ENCODE measurements around the gene GALP.
"Not testable (repeated sequence)": the region's sequence is repeated elsewhere in the genome, so short reads cannot be mapped to it uniquely, and the experiment has no call there.

The GALP gene

DNA sequence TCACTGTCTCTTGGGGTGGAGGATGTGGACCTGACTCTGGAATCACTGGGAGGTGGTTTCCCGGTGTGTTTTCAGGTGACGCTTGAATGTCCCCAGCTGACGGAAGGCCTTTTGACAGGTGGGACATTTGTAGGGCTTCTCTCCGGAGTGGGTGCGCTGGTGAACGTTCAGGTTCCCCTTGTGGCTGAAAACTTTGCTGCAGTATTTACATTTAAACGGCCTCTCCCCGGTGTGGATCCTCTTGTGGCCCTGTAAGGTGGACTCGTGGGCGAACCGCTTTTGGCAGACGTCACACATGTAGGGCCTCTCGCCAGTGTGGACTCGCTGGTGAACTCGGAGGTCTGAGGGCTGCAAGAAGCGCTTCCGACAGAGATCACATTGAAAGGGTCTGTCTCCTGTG lies 14.0 kb downstream of the GALP start:
- intact Hi-C loops (cut with micrococcal nuclease) = no loop called here
- Mint-ChIP-seq H3K36me3 (ENCODE audit: low read depth) (no peaks in the 10 kb centered on the region), H3K4me3 (no peak overlapping the region), H3K4me1 (ENCODE audit: low read depth) (no peaks in the 10 kb centered on the region), H3K27ac (no peak overlapping the region), H3K27me3 (no peaks in the 10 kb centered on the region), H3K9me3 (no peaks in the 10 kb centered on the region)

DNA sequence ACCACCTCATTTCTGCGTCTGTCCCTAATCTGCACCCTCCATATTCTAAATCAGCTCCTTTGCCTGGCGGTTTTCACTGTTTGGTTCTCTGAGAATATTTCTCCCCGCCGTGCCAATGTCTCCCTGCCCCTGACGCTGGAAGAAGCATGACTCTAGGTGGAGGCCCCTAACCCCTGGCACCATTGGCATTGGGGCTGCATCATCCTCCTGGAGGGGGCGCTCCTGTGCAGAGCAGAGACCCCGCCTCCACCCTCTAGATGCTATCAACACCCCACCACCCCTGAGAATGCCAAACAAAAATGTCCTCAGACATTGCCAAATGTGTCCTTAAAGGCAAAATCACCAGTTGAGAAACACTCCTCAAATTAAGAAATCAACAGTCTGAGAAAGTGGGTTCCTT lies 15.3 kb downstream of the GALP start:
- no peaks in the 10 kb centered on the region for H3K27me3 Mint-ChIP-seq
- intact Hi-C loops (cut with micrococcal nuclease) = no loop called here
- H3K36me3 Mint-ChIP-seq (ENCODE audit: low read depth) = no peaks in the 10 kb centered on the region
- H3K4me1 Mint-ChIP-seq (ENCODE audit: low read depth) = no peaks in the 10 kb centered on the region
- H3K9me3 Mint-ChIP-seq = no peaks in the 10 kb centered on the region
- H3K4me3 Mint-ChIP-seq = no peak overlapping the region
- no peak overlapping the region for H3K27ac Mint-ChIP-seq

DNA sequence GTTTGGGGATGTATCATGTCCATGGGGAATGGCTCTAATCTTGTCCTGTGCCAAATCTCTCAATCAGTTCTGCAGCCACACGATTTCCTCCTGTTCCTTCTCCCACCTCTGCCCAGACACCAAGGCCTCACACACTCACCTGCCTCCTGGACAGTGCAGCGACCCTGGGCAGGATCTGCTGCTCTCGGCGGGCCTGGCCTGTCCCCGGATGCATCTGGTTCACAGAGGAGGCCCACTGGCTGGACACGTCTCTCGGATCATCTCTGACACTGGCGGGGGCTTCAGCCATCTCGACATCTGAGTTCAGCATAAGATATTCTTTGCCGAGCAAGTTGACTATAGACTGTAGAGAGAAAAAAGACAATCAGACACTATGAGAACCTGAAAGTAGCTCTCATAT lies 15.9 kb downstream of the GALP start:
- Mint-ChIP-seq H3K4me1 (ENCODE audit: low read depth) (no peaks in the 10 kb centered on the region), H3K36me3 (ENCODE audit: low read depth) (no peaks in the 10 kb centered on the region), H3K27me3 (no peaks in the 10 kb centered on the region), H3K9me3 (no peaks in the 10 kb centered on the region), H3K4me3 (no peak overlapping the region), H3K27ac (no peak overlapping the region)
- intact Hi-C loops (cut with micrococcal nuclease) = no loop called here

DNA sequence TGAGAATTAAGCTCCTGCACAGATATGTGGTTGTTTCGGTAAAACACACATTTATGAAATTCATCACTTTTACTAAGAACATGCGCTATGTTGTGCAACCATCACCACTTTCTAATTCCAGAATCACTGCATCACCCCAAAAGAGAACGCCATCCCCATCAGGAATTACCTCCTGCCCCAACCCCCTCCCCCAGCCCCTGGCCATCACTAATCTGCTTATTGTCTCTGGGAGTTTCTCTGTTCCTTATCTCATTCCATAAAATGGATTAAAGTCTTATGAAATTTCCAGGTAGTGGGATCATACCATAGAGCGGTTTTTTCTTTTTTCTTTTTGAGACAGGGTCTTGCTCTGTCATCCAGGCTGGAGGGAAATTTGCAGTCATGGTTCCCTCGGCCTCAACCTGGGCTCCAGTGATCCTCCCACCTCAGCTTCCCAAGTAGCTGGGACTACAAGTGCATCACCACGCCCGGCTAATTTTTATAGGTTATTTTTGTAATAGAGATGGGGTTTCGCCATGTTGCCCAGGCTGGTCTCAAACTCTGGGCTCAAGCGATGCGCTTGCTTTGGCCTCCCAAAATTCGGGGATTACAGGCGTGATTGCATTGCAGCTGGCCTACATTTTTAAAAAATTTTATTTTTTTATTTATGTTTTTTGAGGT lies 18.3 kb downstream of the GALP start:
- Mint-ChIP-seq H3K27me3 (no peaks in the 10 kb centered on the region), H3K4me3 (no peak overlapping the region), H3K4me1 (ENCODE audit: low read depth) (no peaks in the 10 kb centered on the region), H3K9me3 (no peaks in the 10 kb centered on the region), H3K36me3 (ENCODE audit: low read depth) (no peaks in the 10 kb centered on the region), H3K27ac (no peak overlapping the region)
- intact Hi-C loops (cut with micrococcal nuclease) = no loop called here

DNA sequence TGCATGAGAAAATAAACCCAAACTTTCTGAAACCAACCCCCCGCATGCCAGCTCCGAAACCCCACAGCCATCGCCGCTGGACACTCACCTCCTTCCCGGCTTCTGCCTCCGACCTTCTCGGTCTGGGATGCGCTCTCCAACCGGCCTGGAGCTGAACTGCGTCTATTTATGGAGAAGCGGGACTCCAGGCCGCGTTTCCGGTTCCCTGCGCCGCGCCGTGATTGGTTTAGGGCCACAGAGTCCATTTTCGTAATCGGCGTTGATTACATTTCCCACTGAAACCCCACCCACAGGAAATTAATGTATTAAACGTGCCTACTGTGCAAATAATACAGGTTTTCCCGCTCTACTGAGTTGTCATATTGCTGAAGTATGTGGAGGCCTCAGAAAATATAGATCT lies 21.8 kb downstream of the GALP start, which contains the start of gene ZSCAN5B:
ZSCAN5B (minus strand) TSS at position 138 of the 400 bp plus-strand sequence. CDS start 4,731 bp downstream, outside the sequence.
- H3K4me3 Mint-ChIP-seq; H3K27me3 Mint-ChIP-seq; H3K4me1 Mint-ChIP-seq (ENCODE audit: low read depth); H3K36me3 Mint-ChIP-seq (ENCODE audit: low read depth); H3K9me3 Mint-ChIP-seq; intact Hi-C loops (cut with micrococcal nuclease); H3K27ac Mint-ChIP-seq: not testable (repeated sequence)

DNA sequence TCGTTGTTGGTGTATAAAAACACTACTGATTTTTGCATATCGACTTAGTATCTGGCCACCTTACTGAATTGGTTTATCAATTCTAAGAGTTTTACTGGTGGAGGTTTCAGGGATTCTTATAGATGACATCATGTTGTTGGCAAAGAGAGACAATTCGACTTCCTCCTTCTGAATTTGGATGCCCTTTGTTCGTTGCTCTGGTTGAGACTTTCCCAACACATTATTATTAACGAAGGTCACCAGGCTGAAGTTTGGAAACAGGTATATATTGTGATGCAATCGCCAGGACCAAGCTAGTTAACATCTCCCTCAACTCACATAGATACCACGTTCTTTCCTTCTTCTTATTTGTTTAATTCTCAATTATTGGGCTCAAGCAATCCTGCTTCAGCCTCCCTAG lies 23.9 kb downstream of the GALP start:
- Mint-ChIP-seq H3K27me3 (peaks cover 1% of the 10 kb centered on the region), H3K4me3 (no peak overlapping the region), H3K36me3 (ENCODE audit: low read depth) (no peaks in the 10 kb centered on the region), H3K27ac (no peak overlapping the region), H3K4me1 (ENCODE audit: low read depth) (no peaks in the 10 kb centered on the region), H3K9me3 (no peaks in the 10 kb centered on the region)
- intact Hi-C loops (cut with micrococcal nuclease) = no loop called here

DNA sequence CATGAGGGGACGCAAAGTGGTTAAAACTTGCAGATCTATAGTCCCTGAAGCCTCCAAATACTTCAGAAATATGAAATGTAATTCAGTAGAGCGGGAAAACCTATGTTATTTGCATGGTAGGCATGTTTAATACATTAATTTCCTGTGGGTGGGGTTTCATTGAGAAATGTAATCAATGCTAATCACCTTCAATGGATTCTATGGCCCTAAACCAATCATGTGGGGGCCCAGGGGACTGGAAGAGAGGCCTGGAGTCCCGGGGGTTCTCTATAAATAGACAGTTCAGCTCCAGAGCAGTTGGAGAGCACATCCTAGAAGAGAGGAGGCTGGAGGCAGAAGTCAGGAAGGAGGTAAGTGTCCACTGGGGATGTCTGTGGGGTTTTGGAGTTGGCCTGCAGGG lies 26.2 kb downstream of the GALP start, which contains the start of gene ZSCAN5C:
ZSCAN5C (plus strand) TSS at position 301 of the 400 bp plus-strand sequence. CDS start 3,641 bp downstream, outside the sequence.
- no peaks in the 10 kb centered on the region for H3K36me3 Mint-ChIP-seq (ENCODE audit: low read depth)
- H3K4me3 Mint-ChIP-seq = no peak within 1 kb of the TSS
- peaks cover 3% of the 10 kb centered on the region for H3K27me3 Mint-ChIP-seq
- intact Hi-C loops (cut with micrococcal nuclease) = no loop called here
- no peaks in the 10 kb centered on the region for H3K9me3 Mint-ChIP-seq
- H3K27ac Mint-ChIP-seq = no peak within 1 kb of the TSS
- no peaks in the 10 kb centered on the region for H3K4me1 Mint-ChIP-seq (ENCODE audit: low read depth)

DNA sequence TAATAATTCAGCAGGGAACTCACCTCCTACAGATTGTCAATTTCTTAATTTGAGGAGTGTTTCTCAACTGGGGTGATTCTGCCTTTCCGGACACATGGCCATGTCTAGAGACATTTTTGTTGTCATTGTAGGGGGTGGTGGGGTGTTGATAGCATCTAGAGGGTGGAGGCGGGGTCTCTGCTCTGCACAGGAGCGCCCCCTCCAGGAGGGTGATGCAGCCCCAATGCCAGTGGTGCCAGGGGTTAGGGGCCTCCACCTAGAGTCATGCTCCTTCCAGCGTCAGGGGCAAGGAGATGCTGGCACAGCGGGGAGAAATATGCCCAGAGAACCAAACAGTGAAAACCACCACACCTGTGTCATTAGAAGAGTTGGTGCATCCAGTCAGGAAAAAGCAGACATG lies 31.8 kb downstream of the GALP start:
- intact Hi-C loops (cut with micrococcal nuclease); H3K9me3 Mint-ChIP-seq; H3K4me3 Mint-ChIP-seq; H3K36me3 Mint-ChIP-seq (ENCODE audit: low read depth); H3K27ac Mint-ChIP-seq; H3K4me1 Mint-ChIP-seq (ENCODE audit: low read depth); H3K27me3 Mint-ChIP-seq: not testable (repeated sequence)

DNA sequence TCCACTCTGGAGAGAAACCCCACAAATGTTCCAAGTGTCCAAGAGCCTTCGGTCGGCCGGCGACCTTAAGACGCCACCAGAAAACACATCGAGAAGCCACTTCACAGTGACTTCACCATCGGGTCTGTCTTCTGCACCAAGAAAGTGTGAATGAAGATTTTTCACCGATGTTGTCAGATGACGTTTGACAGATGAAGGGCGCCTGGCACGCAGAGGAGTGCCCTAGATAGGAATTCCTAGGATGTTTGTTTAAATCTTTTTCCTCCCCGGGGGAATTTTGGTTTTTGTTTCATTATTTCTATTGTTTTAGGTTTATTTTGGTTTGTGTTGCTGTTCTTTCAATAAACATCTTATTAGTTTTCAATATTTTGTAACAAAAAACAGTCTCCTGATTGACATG lies 33.3 kb downstream of the GALP start:
- Mint-ChIP-seq H3K9me3 (no peaks in the 10 kb centered on the region), H3K36me3 (ENCODE audit: low read depth) (no peaks in the 10 kb centered on the region), H3K4me1 (ENCODE audit: low read depth) (no peaks in the 10 kb centered on the region), H3K27ac (no peak overlapping the region), H3K4me3 (no peak overlapping the region), H3K27me3 (peaks cover 1% of the 10 kb centered on the region)
- intact Hi-C loops (cut with micrococcal nuclease) = no loop called here

DNA sequence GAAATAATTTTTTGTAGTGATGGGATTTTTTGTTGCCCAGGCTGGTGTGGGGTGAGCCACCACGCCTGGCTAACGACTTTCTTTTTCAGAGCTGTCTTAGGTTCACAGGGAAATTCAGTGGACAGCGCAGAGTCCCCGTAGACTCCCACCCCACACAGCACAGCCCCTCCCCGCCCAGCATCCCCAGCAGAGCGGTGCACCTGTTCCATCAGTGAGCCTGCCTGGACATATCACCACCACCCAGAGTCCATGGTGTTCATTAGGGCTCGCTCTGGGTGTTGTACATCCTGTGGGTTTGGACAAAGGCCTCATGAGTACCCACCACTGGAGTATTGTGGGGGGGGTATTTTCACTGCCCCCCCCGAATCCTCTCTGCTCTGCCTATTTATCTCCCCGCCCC lies 34.2 kb downstream of the GALP start:
- H3K4me3 Mint-ChIP-seq; H3K4me1 Mint-ChIP-seq (ENCODE audit: low read depth); H3K27me3 Mint-ChIP-seq; H3K9me3 Mint-ChIP-seq; intact Hi-C loops (cut with micrococcal nuclease); H3K36me3 Mint-ChIP-seq (ENCODE audit: low read depth); H3K27ac Mint-ChIP-seq: not testable (repeated sequence)

DNA sequence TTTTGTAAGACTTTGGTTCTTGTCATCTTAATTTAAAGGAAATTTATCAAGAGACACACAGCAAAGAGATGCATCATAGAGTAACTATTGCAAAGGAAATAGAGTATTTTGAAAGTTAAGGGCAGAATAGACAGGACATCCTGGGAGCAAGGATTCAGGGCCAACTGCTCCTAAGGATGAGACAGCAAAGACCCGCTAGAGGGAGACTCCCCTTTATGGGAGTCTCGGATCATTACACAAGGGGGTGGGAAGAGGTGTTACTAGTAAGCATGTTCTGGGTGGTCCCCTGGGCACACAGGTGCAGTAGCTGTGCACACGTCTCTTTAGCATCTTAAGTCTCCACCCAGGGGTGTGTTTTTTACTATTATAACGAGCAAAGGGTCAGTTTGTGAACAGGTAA lies 35.9 kb downstream of the GALP start:
- Mint-ChIP-seq H3K9me3 (no peaks in the 10 kb centered on the region), H3K36me3 (ENCODE audit: low read depth) (no peaks in the 10 kb centered on the region), H3K27ac (no peak overlapping the region), H3K4me1 (ENCODE audit: low read depth) (no peaks in the 10 kb centered on the region), H3K27me3 (peaks cover 15% of the 10 kb centered on the region), H3K4me3 (no peak overlapping the region)
- intact Hi-C loops (cut with micrococcal nuclease) = no loop called here

DNA sequence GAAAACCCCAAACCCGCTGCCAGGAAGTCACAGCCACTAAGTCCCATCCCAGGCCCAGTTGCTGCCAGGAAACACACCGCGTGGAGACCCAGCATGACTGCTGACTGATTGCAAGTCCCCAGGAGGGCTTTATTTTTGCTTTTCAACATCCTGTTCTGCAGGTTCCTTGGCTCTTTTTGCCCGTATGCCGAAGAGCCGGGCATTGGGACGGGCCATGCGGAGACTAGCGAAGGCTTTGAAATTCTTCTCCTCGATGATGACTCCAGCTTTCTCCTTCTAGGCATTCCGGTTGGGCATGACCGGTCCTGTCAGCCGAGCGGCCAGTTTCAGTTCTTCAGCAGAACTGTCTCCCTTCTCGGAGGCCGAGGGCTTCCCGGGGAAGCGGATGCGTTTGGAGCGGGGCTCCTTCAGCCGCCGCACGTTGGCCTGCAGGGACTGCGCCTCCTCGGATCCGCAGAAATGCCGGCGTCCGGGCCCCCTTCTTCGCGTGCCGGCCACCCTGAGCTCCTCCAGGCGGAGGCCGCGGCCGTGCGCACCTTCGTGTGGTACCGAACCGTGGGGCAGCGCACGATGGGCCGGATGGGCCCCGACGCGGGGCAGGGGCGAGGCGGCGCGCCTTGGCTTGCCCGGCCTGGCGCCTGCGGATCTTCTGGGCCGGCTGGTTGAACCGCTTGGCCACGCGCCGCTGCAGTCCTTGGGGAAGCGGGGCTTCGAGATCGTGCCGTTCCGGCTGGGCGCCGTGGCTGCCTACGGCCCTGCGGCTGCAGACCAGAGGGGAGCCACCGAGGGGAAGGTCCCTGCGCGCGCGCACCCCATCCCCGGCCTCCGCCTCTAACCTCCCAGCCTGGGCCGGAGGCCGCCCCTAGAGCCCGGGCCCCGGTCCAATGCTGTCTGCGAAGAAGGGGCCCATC lies 41.5 kb downstream of the GALP start:
- no peak overlapping the region for H3K27ac Mint-ChIP-seq
- peaks cover 11% of the 10 kb centered on the region for H3K4me1 Mint-ChIP-seq (ENCODE audit: low read depth)
- peak overlapping the region; percentile 40 for H3K4me3 Mint-ChIP-seq
- intact Hi-C loops (cut with micrococcal nuclease) = no loop called here
- no peaks in the 10 kb centered on the region for H3K9me3 Mint-ChIP-seq
- H3K27me3 Mint-ChIP-seq = peaks cover 32% of the 10 kb centered on the region
- H3K36me3 Mint-ChIP-seq (ENCODE audit: low read depth) = peaks cover 25% of the 10 kb centered on the region

DNA sequence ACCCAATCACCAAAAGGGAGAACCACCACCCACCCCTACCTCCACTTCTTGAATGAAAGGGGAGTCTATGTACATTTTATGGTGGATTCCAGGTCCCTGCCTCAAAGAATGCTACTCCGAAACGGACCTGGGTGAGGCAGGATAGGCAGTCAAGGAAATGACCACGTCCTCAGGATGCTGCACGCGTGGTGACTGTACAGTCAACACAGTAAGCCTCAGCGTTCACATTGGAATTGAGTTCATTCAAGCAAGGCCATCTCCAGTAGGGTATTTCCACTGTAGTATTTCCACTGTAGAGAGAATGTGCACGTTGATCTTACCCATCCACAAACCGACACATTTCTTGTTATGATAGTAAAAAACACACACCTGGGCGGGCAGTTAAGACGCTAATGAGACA lies 43.2 kb downstream of the GALP start:
- Mint-ChIP-seq H3K9me3 (no peaks in the 10 kb centered on the region), H3K4me3 (no peak overlapping the region), H3K4me1 (ENCODE audit: low read depth) (peaks cover 11% of the 10 kb centered on the region), H3K27me3 (peaks cover 32% of the 10 kb centered on the region), H3K36me3 (ENCODE audit: low read depth) (peaks cover 40% of the 10 kb centered on the region), H3K27ac (no peak overlapping the region)
- intact Hi-C loops (cut with micrococcal nuclease) = no loop called here

DNA sequence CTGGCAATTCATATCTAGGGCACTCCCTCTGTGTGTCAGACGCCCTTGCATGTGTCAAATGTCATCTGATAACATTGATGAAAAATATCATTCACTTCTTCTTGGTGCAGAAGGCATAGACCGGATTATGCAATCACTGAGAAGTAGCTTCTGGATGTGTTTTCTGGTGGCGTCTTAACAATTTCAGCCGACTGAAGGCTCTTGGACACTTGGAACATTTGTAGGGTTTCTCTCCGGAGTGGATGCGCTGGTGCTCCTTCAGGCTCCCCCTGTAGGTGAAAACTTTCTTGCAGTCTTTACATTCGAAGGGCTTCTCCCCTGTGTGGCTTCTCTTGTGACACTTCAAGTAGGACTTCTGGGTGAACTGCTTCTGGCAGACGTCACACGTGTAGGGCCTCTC lies 45.6 kb downstream of the GALP start:
- H3K27ac Mint-ChIP-seq; H3K4me3 Mint-ChIP-seq; intact Hi-C loops (cut with micrococcal nuclease); H3K9me3 Mint-ChIP-seq: not testable (repeated sequence)
- peaks cover 47% of the 10 kb centered on the region for H3K36me3 Mint-ChIP-seq (ENCODE audit: low read depth)
- peaks cover 11% of the 10 kb centered on the region for H3K4me1 Mint-ChIP-seq (ENCODE audit: low read depth)
- peaks cover 20% of the 10 kb centered on the region for H3K27me3 Mint-ChIP-seq
